Neural crest cell (in vitro differentiated cells): ENCODE measurements around the gene DLX3. TPM values are rescaled to one million over a fixed set of nuclear protein-coding genes. Genes with fewer than 3 reads are reported as not detected.

Experiments
- DNase-seq: peaks from one replicate; pipeline ENCODE4 v3.0.0; 2021; ENCODE audit warnings: low read depth, mixed read lengths, low spot score
- H3K27ac Mint-ChIP-seq: one replicate; pipeline ENCODE4 v1.8.0; 2021; ENCODE audit warnings: mild to moderate bottlenecking, mixed read lengths; ENCODE audit not compliant: unreplicated experiment
- H3K27me3 Mint-ChIP-seq: 2 replicates; pipeline ENCODE4 v1.8.0; 2021; ENCODE audit warnings: low read depth, mild to moderate bottlenecking, mixed read lengths
- H3K36me3 Mint-ChIP-seq: 2 replicates; pipeline ENCODE4 v1.8.0; 2021; ENCODE audit warnings: low read depth, mild to moderate bottlenecking, mixed read lengths
- H3K4me1 Mint-ChIP-seq: 2 replicates; pipeline ENCODE4 v1.8.0; 2021; ENCODE audit warnings: mixed read lengths
- H3K4me3 Mint-ChIP-seq: one replicate; pipeline ENCODE4 v1.8.0; 2021; ENCODE audit warnings: mild to moderate bottlenecking, mixed read lengths
- H3K9me3 Mint-ChIP-seq: 2 replicates; pipeline ENCODE4 v1.8.0; 2021; ENCODE audit warnings: mixed read lengths
- total RNA-seq: library from RNA; stranded (reverse); gene quantifications from 2 replicates; pipeline ENCODE4 v1.2.1, GENCODE V29; 2021
- TF ChIP-seq, protein P1 (sequence below): fragments of 200-600 bp; sonication (generic); conservative IDR thresholded peaks from 2 replicates; pipeline ENCODE4 v1.5.0; 2021; ENCODE audit warnings: antibody characterized with exemption, mild to moderate bottlenecking

Gene DLX3
- total RNA-seq, 1 donor from 2014 or later, result 1.0 TPM

DNA sequence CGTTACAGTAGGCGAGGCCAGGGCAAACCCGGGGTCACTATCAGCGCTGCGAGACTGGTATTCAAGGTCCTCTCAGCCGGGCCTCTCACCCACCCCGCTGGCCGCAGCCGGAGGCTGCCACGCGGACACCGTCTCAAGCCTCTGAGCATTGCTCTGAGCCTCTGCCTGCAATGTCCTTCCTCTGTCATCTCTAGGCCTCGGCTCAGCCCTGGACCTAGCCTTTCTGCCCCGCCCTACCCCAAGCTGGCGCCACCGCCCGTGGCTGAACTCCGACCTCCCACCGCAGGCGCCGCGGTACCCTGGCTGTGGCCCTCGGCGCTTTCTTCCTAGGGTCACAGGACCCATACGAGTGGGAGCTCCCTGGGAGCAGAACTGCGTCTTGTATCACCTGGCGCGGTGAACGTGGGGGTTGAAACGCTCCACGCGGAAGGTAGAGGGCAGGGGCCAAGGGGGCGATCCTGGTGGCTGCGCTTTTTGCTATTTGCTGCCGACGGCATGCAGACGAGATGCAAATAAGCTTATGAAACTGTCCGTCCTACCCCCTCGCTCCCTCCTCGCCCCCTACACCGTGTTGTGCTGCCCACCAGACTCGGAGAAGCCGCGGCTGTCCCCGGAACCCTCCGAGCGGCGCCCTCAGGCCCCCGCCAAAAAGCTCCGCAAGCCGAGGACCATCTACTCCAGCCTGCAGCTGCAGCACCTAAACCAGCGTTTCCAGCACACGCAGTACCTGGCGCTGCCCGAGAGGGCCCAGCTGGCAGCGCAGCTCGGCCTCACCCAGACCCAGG, 22.3 kb downstream of the DLX3 start:
- peaks cover 13% of the 10 kb centered on the region for H3K4me1 Mint-ChIP-seq
- TF ChIP-seq, protein P1, sequence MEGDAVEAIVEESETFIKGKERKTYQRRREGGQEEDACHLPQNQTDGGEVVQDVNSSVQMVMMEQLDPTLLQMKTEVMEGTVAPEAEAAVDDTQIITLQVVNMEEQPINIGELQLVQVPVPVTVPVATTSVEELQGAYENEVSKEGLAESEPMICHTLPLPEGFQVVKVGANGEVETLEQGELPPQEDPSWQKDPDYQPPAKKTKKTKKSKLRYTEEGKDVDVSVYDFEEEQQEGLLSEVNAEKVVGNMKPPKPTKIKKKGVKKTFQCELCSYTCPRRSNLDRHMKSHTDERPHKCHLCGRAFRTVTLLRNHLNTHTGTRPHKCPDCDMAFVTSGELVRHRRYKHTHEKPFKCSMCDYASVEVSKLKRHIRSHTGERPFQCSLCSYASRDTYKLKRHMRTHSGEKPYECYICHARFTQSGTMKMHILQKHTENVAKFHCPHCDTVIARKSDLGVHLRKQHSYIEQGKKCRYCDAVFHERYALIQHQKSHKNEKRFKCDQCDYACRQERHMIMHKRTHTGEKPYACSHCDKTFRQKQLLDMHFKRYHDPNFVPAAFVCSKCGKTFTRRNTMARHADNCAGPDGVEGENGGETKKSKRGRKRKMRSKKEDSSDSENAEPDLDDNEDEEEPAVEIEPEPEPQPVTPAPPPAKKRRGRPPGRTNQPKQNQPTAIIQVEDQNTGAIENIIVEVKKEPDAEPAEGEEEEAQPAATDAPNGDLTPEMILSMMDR, result no peak
- no peaks in the 10 kb centered on the region for H3K9me3 Mint-ChIP-seq
- no peak overlapping the region for H3K4me3 Mint-ChIP-seq
- no peak overlapping the region for H3K27ac Mint-ChIP-seq
- H3K36me3 Mint-ChIP-seq, result peaks cover 2% of the 10 kb centered on the region
- peaks cover 99% of the 10 kb centered on the region for H3K27me3 Mint-ChIP-seq
- no peak for DNase-seq

DNA sequence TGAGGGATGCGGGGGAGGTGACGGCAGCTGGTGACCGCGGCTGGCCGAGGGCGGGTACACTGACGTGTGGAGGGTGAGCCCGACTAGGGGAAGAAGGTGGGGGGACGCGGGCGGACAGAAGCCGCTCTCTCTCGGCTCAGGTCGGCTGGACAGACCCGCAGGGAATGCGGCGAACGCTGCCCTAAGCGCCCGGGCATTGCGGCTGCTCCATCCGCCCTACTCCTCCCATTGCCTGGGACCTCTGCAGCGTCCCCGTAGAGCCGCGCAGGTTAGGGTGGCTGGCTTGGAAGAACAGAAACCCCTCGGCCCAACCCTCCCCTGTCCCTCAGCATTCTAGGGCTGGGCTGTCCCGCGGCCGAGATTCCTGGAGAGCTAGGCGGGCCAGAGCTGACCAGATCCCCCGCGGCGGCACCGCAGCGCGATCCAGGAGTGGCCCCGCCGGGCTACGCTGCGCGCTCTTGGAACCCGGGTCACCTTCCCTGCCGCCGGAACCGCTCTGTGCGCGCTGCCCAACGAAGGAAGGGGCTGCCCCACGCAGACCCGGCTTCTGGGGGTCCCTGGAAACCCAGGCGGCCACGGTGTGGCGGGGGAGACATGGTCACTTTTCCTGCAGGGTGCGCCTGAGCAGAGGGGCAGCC, 23.1 kb downstream of the DLX3 start:
- H3K9me3 Mint-ChIP-seq, result no peaks in the 10 kb centered on the region
- H3K36me3 Mint-ChIP-seq, result peaks cover 2% of the 10 kb centered on the region
- H3K4me3 Mint-ChIP-seq, result peak overlapping the region; percentile 41
- H3K4me1 Mint-ChIP-seq, result peaks cover 13% of the 10 kb centered on the region
- no peak for DNase-seq
- no peak overlapping the region for H3K27ac Mint-ChIP-seq
- peaks cover 99% of the 10 kb centered on the region for H3K27me3 Mint-ChIP-seq
- TF ChIP-seq, protein P1, result no peak

DNA sequence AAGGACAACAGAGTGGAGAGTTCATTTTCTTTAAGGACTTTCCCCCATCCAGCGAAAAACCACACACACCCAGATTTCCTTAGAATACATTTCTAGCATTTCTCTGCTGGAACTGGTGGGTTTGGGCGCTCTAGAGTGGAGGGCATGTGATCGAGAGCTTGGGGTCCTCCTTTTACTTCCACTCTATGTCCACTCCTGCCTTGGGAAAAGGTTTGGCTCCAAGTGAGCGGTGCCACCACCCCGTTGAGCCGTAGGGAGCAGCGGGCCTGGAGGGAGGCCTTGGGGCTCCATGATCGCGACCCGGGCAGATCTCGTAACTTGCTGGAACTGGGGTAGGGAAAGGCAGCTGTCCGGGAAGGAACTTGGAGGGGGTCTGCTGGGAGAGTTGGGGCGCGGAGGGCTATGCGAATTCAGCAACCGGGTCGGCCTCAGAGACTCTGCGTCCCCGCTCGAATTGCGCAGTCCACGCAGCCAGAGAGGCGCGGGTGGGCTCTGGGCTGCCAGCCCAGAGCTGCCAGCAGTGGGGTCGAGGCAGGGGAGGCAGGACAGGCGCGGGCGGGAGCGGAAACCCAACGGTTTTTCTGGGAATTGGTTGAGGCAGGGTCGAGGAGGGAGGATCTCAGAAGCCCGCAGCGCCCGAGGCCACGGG, 23.7 kb downstream of the DLX3 start:
- Mint-ChIP-seq H3K27me3 (peaks cover 99% of the 10 kb centered on the region), H3K4me1 (peaks cover 13% of the 10 kb centered on the region), H3K27ac (no peak overlapping the region), H3K4me3 (peak overlapping the region; percentile 70), H3K9me3 (no peaks in the 10 kb centered on the region), H3K36me3 (peaks cover 2% of the 10 kb centered on the region)
- DNase-seq, result no peak
- TF ChIP-seq, protein P1, result no peak

DNA sequence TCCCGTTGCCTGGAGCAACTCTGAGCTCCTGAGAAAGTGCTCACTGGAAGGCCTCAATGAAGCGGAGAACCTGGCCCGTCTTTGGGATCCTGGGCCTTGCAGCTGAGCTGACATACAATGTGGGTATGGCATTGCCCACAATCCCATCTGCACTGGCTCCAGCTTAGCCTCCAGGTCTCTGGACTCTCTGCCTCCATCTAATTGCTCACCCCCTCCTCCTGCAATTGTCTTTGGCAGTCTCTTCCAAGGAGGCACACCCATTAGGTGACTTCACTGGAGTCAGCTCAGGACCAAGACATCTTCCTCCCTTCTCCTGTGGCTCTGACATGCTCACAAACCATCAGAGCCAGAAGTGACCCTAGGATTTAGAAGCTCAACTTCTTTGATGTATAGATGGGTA, 24.5 kb downstream of the DLX3 start:
- peaks cover 99% of the 10 kb centered on the region for H3K27me3 Mint-ChIP-seq
- DNase-seq, result no peak
- H3K27ac Mint-ChIP-seq, result no peak overlapping the region
- peak overlapping the region; percentile 70 for H3K4me3 Mint-ChIP-seq
- TF ChIP-seq, protein P1, result no peak
- no peaks in the 10 kb centered on the region for H3K9me3 Mint-ChIP-seq
- H3K36me3 Mint-ChIP-seq, result peaks cover 5% of the 10 kb centered on the region
- peaks cover 13% of the 10 kb centered on the region for H3K4me1 Mint-ChIP-seq

DNA sequence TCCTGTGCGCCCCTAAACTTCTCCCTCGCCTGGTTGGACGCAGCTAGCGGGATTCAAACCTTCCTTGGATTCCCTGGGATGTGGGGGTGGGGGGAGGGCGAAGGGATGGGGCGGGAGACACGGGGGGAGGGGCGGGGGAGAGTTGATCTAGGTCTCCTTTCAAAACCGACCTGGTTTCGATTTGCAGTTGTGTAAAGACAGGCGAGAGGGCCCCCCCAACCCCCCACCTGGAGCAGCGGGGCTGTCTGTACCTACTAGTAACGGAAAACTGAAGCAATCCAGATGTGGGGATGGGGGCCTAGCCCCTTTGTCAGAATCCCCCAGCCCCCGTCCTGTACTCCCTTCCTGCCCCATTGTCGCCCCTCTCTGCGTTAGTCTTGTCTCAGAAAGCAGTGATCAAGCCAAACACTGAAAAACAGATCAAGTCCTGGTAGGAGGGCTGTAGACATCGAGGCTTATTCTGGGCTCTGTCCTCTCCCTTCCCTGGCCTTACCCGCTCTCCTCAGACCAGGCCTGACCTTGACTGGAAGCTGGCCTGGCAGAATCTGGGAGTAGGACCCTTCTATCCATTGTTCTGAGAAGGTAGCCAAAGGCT, 25.1 kb downstream of the DLX3 start:
- H3K27me3 Mint-ChIP-seq, result peaks cover 99% of the 10 kb centered on the region
- H3K4me3 Mint-ChIP-seq, result peak overlapping the region; percentile 70
- peaks cover 16% of the 10 kb centered on the region for H3K4me1 Mint-ChIP-seq
- H3K9me3 Mint-ChIP-seq, result no peaks in the 10 kb centered on the region
- no peak for DNase-seq
- peaks cover 5% of the 10 kb centered on the region for H3K36me3 Mint-ChIP-seq
- TF ChIP-seq, protein P1, result no peak
- no peak overlapping the region for H3K27ac Mint-ChIP-seq
